NCI-H2107 (cell line): ENCODE results near the gene PFKP.
A peak's percentile ranks its signal among the peaks of the same experiment; 100 is the strongest.

Source experiments
- DNase-seq: peaks from one replicate; lab custom pipeline; 2025; lab: John Stamatoyannopoulos, UW

PFKP gene

GRCh38 chr10:3067118-3067858, at the start of gene PFKP:
Gene PFKP (plus strand): TSS chr10:3067548. CDS start chr10:3067596, 48 bp downstream.
- DNase-seq, result no peak

- DNase-seq, result no peak
These were observed 49.1 kb upstream of the PFKP start for GRCh38 chr10:3018247-3018646.

DNA sequence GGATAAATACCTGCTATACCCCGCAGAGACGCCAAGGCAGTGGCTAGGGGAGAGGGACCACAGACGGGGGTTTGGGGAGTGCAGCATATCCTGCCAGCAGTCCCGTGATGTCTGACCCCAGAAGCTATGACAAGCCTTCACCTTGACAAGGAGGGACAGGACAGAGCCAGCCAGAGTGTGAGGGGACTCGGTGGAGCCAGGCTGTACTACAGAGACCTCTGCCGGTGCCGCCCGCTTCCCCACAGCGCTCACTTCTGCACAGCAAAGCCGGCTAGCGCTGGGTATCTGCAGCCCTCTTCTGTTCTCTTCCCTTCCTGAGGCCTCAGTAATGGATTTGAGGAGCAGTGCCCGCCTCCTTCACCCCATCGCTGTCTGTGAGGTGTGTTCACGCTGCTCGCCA, 47.0 kb upstream of the PFKP start:
- no peak for DNase-seq

DNA sequence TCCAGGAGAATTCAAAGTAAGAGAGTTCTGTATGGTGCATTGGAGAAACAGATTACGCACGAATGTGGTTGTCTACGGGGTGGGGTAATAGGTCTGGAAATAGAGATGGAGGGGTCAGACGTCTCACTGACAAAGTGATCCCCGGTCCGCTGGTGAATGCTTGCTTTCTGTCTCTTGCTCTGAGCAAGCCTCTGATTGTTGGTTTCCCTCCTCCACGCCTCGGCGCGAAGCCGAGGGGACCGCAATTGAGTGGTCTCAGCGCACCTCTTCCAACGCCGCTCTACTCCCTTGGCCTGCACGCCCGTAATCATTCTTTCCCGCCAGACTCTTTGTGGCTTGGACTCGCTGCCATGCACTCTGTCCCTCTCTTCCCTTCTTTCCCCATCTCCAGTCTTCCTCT, 46.5 kb upstream of the PFKP start:
- no peak for DNase-seq

- DNase-seq, result no peak
These were observed 45.3 kb upstream of the PFKP start for GRCh38 chr10:3022027-3022426.

DNA sequence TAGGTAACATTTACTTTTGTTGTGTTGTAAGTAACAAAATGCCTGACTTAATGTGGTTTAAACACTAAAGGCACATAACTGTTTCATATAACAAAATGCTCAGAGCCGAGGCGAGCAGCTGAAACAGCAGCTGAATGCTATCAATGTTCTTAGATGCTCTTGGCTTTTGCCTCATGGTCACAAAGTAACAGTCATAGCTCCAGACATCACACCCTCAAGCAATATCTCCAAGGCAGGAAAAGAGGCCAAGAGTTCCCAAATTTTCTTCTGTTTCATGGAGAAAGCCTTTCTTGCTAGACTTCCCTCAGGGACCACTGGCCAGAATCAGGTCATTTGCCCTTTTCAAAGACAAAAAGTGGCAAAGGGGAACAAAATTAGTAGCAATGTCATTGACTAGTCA, 43.5 kb upstream of the PFKP start:
- no peak for DNase-seq

GRCh38 chr10:3025026-3025683, 42.2 kb upstream of the PFKP start:
- DNase-seq, result no peak

DNA sequence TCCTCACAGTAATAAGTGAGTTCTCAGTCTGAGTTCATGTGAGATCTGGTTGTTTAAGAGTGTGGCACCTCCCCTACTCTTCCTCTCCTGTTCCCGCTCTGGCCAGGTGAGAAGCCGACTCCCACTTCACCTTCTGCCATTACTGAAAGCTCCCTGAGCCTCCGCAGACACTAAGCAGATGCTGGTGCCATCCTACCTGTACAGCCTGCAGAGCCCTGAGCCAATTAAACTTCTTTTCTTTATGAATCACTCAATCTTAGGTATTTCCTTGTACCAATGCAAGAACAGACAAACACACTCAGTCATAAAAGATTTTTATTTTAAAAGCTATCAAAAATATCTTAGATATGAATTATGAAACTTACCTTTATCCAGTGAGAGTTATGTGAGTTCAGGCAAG, 39.5 kb upstream of the PFKP start:
- no peak for DNase-seq

DNA sequence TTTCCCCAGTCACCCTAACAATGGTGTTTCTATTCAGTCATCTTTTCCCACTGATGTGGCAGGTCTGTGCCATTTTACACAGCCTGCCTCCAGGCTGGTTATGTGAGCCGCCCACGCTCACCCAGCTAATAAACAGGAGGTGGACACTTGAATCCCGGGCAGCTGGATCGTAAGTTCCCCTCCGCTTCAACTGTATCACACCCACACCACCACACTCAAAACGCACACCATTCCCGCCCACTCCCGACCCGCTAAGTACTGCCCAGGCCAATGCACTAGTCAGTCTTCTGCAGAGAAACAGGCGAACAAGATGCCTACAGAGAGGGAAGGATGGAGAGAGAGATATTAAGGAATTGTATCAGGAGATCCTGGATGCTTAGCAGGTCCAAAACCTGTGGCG, 38.9 kb upstream of the PFKP start:
- no peak for DNase-seq

- DNase-seq, result no peak
These were observed 36.6 kb upstream of the PFKP start for GRCh38 chr10:3030765-3031164.

GRCh38 chr10:3031490-3031889, 35.9 kb upstream of the PFKP start:
- no peak for DNase-seq

- no peak for DNase-seq
These were observed 33.4 kb upstream of the PFKP start for GRCh38 chr10:3033925-3034324.

DNA sequence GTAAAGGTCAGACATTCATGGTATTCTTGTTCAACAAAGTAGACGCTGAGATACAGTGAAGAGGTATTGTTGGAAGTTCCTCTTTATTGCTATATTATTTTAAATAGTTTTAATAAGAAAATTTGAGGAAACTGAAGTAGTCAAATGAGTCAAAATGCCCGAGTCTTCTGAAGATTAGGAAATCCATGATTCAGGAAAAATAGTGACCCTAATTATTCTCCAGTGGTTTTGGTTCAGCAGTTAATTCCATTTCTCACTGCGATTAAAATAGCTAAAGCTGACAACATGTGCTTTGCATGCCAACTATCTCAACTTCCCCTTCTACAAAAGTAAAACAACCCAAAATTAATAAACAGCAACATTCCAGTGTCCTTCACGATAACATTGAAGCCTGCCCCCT, 32.7 kb upstream of the PFKP start:
- DNase-seq, result no peak

- DNase-seq, result no peak
These were observed 31.0 kb upstream of the PFKP start for GRCh38 chr10:3036155-3037021.

DNA sequence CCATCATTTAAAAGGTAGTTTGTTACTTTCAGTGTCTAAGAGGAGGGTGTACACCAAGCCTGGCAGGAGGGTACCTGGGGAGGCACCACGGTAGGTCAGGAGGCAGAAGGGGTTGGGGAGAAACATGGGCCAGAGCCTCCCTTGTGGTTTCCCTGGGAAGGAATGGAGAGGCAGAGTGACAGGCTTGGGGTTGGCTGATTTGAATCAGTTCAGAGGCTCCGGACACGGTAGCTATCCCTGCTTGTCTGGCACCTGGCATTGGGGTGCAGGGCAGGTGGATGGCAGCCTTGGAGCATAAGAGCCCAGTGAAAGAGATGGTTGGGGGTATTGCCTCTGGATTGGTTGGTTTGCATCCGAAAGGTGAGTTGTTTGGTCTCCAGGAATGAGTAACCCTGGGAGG, 30.2 kb upstream of the PFKP start:
- DNase-seq, result no peak

- DNase-seq, result no peak
These were observed 27.3 kb upstream of the PFKP start for GRCh38 chr10:3040069-3040468.

DNA sequence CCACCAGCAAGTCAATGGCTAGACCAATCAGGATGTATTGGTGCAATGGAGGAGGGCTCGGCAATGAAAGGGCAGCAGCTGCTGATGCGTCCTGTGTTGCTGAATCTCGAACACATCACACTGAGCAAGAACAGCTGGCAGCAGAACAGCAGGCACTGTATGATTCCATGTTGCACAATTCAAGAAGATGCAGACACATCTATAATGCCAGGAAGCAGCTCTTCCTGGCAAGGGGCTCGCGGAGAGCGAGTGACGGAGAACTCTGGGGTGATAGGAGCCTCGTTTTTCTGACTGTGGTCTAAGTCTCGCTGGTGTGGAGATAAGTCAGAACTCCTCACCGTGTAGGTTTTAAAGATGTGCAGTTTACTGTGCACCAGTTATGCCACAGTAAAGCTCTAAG, 24.8 kb upstream of the PFKP start:
- DNase-seq, result no peak

GRCh38 chr10:3043512-3044368, 23.6 kb upstream of the PFKP start:
- DNase-seq, result peak; percentile 15

DNA sequence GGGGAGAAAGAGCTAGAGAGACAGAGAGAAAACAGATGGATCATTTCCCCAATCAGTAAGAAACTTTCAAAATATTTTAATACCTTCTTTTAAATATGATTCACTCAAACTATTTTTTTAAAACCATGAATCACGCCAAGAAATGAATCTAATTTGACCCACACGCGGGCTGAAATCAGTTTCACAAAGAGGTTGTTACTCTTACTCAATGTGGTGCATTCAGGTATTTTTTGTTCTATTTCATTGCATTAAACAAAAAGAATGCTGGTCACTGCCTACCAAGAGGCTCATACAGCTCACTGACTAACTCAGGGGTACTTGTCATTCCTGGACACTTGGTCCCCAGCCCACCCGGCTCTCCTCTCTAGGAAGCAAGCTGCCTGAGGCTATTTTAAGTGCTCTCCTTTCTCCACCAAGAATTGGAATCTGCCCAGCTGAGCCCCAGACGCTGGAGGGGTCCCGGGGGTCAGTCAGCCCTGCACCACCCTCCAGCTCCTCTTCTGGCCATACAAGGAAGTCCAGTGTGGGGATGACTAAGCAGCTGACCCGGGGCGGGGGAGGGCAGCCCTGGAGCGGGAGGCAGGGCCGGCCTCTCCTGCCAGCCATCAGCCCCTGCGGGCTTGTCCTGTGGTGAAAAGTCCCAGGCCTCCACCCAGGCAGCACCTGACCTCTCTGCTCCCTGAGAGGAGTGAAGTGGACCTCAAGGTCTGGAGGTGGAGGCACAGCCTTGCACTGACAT, 21.7 kb upstream of the PFKP start:
- no peak for DNase-seq

GRCh38 chr10:3046210-3046779, 21.1 kb upstream of the PFKP start:
- no peak for DNase-seq

DNA sequence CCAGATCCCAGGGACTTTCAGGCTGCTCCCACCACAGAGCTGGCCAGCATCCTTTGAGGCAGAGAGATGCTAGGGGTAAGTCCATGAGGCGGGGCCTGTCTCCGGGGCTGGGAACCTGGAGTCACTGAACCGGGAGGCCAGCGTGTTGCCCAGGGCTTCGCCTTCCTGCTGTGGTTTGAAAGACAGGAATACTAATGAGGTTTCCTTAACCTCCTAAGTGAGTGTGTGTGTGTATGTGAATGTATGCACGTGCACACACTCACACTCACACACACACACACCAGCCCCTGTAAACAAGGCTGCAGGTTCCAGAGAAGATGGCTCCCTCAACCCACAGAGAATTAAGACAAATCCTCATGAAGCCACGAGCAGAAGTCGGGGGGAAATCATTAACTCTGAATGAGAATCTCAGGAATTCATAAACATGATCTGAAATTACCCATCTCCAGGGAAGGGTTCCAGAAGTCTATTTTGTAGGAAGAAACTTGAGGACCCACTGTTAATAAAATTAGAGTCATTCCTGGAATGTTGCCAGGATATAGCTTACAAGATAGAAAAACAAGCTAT, 20.3 kb upstream of the PFKP start:
- no peak for DNase-seq
